CD4-positive, alpha-beta T cell treated with Interleukin-6 at 100 ng/mL for 8 hours (primary cell): Measurements from ENCODE around the gene CSAD.
"Not testable (repeated sequence)": the region's sequence is repeated elsewhere in the genome, so short reads cannot be mapped to it uniquely, and the experiment has no call there.

Experiments
- DNase-seq: peaks from one replicate; pipeline ENCODE4 v3.0.0-alpha.2; 2020; ENCODE audit warnings: mixed read lengths, low spot score

The CSAD gene

GRCh38 chr12:53178803-53179202 is 1.9 kb downstream of the CSAD start:
- DNase-seq, result not testable (repeated sequence)

GRCh38 chr12:53177447-53177846 is 3.3 kb downstream of the CSAD start:
- not testable (repeated sequence) for DNase-seq

GRCh38 chr12:53176750-53177149 is 4.0 kb downstream of the CSAD start:
- DNase-seq, result no peak

GRCh38 chr12:53174881-53175491 is 5.7 kb downstream of the CSAD start:
- no peak for DNase-seq

- DNase-seq, result no peak
These were observed 7.5 kb downstream of the CSAD start for GRCh38 chr12:53173085-53173715.

- no peak for DNase-seq
These were observed 8.4 kb downstream of the CSAD start for GRCh38 chr12:53172352-53172751.

GRCh38 chr12:53171725-53172329 is 8.9 kb downstream of the CSAD start:
- DNase-seq, result no peak

GRCh38 chr12:53170876-53171724 is 9.6 kb downstream of the CSAD start:
- DNase-seq, result no peak

- DNase-seq, result no peak
These were observed 10.5 kb downstream of the CSAD start for GRCh38 chr12:53170215-53170614.

- no peak for DNase-seq
These were observed 11.1 kb downstream of the CSAD start for GRCh38 chr12:53169644-53170043.

- DNase-seq, result no peak
These were observed 13.9 kb downstream of the CSAD start for GRCh38 chr12:53166837-53167236.

GRCh38 chr12:53163008-53163407 is 17.7 kb downstream of the CSAD start:
- not testable (repeated sequence) for DNase-seq

GRCh38 chr12:53161119-53161911 is 19.4 kb downstream of the CSAD start:
- no peak for DNase-seq

- DNase-seq, result no peak
These were observed 20.1 kb downstream of the CSAD start for GRCh38 chr12:53160673-53161072.

GRCh38 chr12:53160000-53160399 is 20.7 kb downstream of the CSAD start:
- DNase-seq, result no peak

GRCh38 chr12:53159195-53159839 is 21.4 kb downstream of the CSAD start:
- DNase-seq, result peak; percentile 89

GRCh38 chr12:53152390-53152789 is 28.3 kb downstream of the CSAD start:
- no peak for DNase-seq

GRCh38 chr12:53151039-53151438 is 29.7 kb downstream of the CSAD start:
- DNase-seq, result no peak

- no peak for DNase-seq
These were observed 33.1 kb downstream of the CSAD start for GRCh38 chr12:53147653-53148052.

- DNase-seq, result no peak
These were observed 33.5 kb downstream of the CSAD start for GRCh38 chr12:53147181-53147580.
